Measurements from ENCODE around the gene MYRF. TPM values are rescaled to one million over a fixed set of nuclear protein-coding genes. Genes with fewer than 3 reads are reported as not detected.

MYRF gene
- total and polyA plus RNA-seq, 2 of the 13 experiments (the other 11 are each of a cell fraction or from before 2014, with no cell fraction given): 10.2 to 25.9 TPM

DNA sequence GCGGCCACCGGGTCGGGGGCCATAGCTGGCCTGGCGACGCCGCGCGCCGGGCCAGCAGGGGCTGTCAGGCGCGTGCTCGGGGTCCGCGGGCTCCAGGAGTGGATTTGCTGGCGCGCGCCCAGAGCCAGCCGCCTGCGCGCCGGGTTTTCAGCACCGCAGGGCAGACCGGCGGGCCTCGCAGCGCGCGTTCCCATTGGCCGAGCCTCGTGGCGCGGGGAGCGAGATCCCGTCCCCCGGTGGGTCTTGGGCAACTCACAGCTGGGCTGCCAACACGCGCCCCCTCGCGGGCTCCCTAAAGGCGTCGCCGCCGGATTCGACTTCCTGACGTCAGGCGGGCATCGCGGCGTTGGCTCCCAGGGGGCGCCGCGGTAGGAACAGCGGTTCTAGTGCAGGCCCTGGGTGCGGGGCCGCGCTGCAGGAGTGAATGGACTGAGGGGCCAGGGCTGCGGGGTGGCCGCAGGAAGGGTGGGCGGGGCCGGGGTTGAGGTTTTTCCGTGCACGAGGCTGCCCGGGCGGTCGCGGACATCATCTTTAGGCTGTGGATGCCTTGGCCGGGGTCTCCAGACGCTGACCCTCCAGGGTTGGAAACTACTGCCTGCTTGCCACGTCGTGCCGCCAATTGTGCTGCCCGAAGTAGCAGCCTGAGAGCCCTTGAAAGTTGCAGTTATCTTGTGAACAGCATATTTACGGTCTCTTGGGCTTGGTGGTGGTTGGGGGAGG is 64.5 kb downstream of the MYRF start, which contains the start of gene FADS1 (continued):
- TF ChIP-seq CCDC6 (CRISPR knock-in tag; IDR thresholded peaks at IDR 0.05) (peak; percentile 98), ZNF124 (CRISPR knock-in tag; IDR thresholded peaks at IDR 0.05) (peak; percentile 60; the same call in 1 of the 2 replicates), CBFB (CRISPR knock-in tag; IDR thresholded peaks at IDR 0.05) (peak; percentile 55; the same call in 1 of the 2 replicates), U2AF1 (optimal IDR thresholded peaks at IDR 0.05; ENCODE audit: low read depth, low read length) (peak; percentile 78), ZSCAN29 (CRISPR knock-in tag; conservative IDR thresholded peaks at IDR 0.05) (peak; percentile 93), ZFP36 (IDR thresholded peaks at IDR 0.05; ENCODE audit: borderline replicate concordance, low read depth, low read length, partially characterized antibody) (no peak), ATF1 (CRISPR knock-in tag; IDR thresholded peaks at IDR 0.05) (0 out of 2 replicates have a peak, but pooled peaks have one; percentile 60), THAP11 (CRISPR knock-in tag; IDR thresholded peaks at IDR 0.05) (peak; percentile 87)
- TF ChIP-seq, protein P1, sequence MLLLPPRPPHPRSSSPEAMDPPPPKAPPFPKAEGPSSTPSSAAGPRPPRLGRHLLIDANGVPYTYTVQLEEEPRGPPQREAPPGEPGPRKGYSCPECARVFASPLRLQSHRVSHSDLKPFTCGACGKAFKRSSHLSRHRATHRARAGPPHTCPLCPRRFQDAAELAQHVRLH (CRISPR knock-in tag; IDR thresholded peaks at IDR 0.05; ENCODE audit: borderline replicate concordance, low read depth): peak; percentile 67; the same call in 1 of the 2 replicates
- TF ChIP-seq, protein P2, sequence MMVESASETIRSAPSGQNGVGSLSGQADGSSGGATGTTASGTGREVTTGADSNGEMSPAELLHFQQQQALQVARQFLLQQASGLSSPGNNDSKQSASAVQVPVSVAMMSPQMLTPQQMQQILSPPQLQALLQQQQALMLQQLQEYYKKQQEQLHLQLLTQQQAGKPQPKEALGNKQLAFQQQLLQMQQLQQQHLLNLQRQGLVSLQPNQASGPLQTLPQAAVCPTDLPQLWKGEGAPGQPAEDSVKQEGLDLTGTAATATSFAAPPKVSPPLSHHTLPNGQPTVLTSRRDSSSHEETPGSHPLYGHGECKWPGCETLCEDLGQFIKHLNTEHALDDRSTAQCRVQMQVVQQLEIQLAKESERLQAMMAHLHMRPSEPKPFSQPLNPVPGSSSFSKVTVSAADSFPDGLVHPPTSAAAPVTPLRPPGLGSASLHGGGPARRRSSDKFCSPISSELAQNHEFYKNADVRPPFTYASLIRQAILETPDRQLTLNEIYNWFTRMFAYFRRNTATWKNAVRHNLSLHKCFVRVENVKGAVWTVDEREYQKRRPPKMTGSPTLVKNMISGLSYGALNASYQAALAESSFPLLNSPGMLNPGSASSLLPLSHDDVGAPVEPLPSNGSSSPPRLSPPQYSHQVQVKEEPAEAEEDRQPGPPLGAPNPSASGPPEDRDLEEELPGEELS (CRISPR knock-in tag; IDR thresholded peaks at IDR 0.05): peak; percentile 64; the same call in 1 of the 2 replicates
- TF ChIP-seq, protein P3, sequence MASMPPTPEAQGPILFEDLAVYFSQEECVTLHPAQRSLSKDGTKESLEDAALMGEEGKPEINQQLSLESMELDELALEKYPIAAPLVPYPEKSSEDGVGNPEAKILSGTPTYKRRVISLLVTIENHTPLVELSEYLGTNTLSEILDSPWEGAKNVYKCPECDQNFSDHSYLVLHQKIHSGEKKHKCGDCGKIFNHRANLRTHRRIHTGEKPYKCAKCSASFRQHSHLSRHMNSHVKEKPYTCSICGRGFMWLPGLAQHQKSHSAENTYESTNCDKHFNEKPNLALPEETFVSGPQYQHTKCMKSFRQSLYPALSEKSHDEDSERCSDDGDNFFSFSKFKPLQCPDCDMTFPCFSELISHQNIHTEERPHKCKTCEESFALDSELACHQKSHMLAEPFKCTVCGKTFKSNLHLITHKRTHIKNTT (CRISPR knock-in tag; IDR thresholded peaks at IDR 0.05): no peak
- TF ChIP-seq, protein P4, sequence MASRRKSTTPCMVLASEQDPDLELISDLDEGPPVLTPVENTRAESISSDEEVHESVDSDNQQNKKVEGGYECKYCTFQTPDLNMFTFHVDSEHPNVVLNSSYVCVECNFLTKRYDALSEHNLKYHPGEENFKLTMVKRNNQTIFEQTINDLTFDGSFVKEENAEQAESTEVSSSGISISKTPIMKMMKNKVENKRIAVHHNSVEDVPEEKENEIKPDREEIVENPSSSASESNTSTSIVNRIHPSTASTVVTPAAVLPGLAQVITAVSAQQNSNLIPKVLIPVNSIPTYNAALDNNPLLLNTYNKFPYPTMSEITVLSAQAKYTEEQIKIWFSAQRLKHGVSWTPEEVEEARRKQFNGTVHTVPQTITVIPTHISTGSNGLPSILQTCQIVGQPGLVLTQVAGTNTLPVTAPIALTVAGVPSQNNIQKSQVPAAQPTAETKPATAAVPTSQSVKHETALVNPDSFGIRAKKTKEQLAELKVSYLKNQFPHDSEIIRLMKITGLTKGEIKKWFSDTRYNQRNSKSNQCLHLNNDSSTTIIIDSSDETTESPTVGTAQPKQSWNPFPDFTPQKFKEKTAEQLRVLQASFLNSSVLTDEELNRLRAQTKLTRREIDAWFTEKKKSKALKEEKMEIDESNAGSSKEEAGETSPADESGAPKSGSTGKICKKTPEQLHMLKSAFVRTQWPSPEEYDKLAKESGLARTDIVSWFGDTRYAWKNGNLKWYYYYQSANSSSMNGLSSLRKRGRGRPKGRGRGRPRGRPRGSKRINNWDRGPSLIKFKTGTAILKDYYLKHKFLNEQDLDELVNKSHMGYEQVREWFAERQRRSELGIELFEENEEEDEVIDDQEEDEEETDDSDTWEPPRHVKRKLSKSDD (CRISPR knock-in tag; IDR thresholded peaks at IDR 0.05; ENCODE audit: low read depth): peak; percentile 93
- TF ChIP-seq, protein P5, sequence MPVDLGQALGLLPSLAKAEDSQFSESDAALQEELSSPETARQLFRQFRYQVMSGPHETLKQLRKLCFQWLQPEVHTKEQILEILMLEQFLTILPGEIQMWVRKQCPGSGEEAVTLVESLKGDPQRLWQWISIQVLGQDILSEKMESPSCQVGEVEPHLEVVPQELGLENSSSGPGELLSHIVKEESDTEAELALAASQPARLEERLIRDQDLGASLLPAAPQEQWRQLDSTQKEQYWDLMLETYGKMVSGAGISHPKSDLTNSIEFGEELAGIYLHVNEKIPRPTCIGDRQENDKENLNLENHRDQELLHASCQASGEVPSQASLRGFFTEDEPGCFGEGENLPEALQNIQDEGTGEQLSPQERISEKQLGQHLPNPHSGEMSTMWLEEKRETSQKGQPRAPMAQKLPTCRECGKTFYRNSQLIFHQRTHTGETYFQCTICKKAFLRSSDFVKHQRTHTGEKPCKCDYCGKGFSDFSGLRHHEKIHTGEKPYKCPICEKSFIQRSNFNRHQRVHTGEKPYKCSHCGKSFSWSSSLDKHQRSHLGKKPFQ (CRISPR knock-in tag; IDR thresholded peaks at IDR 0.05; ENCODE audit: insufficient replicate concordance): peak; percentile 54
- TF ChIP-seq, protein P6, sequence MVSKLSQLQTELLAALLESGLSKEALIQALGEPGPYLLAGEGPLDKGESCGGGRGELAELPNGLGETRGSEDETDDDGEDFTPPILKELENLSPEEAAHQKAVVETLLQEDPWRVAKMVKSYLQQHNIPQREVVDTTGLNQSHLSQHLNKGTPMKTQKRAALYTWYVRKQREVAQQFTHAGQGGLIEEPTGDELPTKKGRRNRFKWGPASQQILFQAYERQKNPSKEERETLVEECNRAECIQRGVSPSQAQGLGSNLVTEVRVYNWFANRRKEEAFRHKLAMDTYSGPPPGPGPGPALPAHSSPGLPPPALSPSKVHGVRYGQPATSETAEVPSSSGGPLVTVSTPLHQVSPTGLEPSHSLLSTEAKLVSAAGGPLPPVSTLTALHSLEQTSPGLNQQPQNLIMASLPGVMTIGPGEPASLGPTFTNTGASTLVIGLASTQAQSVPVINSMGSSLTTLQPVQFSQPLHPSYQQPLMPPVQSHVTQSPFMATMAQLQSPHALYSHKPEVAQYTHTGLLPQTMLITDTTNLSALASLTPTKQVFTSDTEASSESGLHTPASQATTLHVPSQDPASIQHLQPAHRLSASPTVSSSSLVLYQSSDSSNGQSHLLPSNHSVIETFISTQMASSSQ (IDR thresholded peaks at IDR 0.05; ENCODE audit: low read depth): no peak
- TF ChIP-seq, protein P6 (CRISPR knock-in tag; IDR thresholded peaks at IDR 0.05; ENCODE audit: borderline replicate concordance): peak; percentile 75; the same call in 1 of the 2 replicates

Data from HepG2 (cell line).